Stimulated activated CD4-positive, alpha-beta T cell treated with anti-CD3 and anti-CD28 coated beads, Interleukin-2, amount 100 ng/mL, for 4 hours (primary cell): ENCODE measurements around the gene TFAP2A.

ENCODE experiments used
- DNase-seq: peaks from one replicate; pipeline ENCODE4 v3.0.0-alpha.2; 2020; ENCODE audit warnings: low read depth

The TFAP2A gene

GRCh38 chr6:10399451-10399850 is 15.4 kb downstream of the TFAP2A start:
- DNase-seq = no peak

GRCh38 chr6:10398446-10399218 is 16.2 kb downstream of the TFAP2A start:
- DNase-seq = no peak

GRCh38 chr6:10397756-10398445 is 17.0 kb downstream of the TFAP2A start:
- no peak for DNase-seq

GRCh38 chr6:10396785-10397184 is 18.1 kb downstream of the TFAP2A start:
- no peak for DNase-seq

GRCh38 chr6:10395704-10396546 is 18.9 kb downstream of the TFAP2A start:
- no peak for DNase-seq

GRCh38 chr6:10395171-10395703 is 19.6 kb downstream of the TFAP2A start:
- no peak for DNase-seq

GRCh38 chr6:10393544-10394225 is 21.2 kb downstream of the TFAP2A start:
- no peak for DNase-seq

- no peak for DNase-seq
Measured at GRCh38 chr6:10391799-10392198, 23.1 kb downstream of the TFAP2A start.

GRCh38 chr6:10391299-10391630 is 23.6 kb downstream of the TFAP2A start:
- DNase-seq = no peak

GRCh38 chr6:10390495-10391298 is 24.2 kb downstream of the TFAP2A start:
- DNase-seq = no peak

GRCh38 chr6:10389739-10390494 is 25.0 kb downstream of the TFAP2A start:
- no peak for DNase-seq

- no peak for DNase-seq
Measured at GRCh38 chr6:10386756-10387654, 27.9 kb downstream of the TFAP2A start.

- DNase-seq = no peak
Measured at GRCh38 chr6:10386220-10386619, 28.7 kb downstream of the TFAP2A start.

GRCh38 chr6:10385524-10386132 is 29.2 kb downstream of the TFAP2A start:
- no peak for DNase-seq

- DNase-seq = no peak
Measured at GRCh38 chr6:10384610-10385523, 30.0 kb downstream of the TFAP2A start.

GRCh38 chr6:10384091-10384609 is 30.7 kb downstream of the TFAP2A start:
- no peak for DNase-seq

- no peak for DNase-seq
Measured at GRCh38 chr6:10383331-10384090, 31.4 kb downstream of the TFAP2A start.
